CD4-positive, alpha-beta T cell treated with Interleukin-17A for 4 hours (primary cell): ENCODE results near the gene UBE2L6.

Source experiments
- DNase-seq: peaks from one replicate; pipeline ENCODE4 v3.0.0-alpha.2; 2020; ENCODE audit warnings: mixed read lengths

Gene UBE2L6

GRCh38 chr11:57567515-57568329, at the start of gene UBE2L6:
Gene UBE2L6, minus strand, starts transcription at chr11:57567672. Its CDS starts 61 bp downstream, at chr11:57567611.
- DNase-seq = peak; percentile 77

DNA sequence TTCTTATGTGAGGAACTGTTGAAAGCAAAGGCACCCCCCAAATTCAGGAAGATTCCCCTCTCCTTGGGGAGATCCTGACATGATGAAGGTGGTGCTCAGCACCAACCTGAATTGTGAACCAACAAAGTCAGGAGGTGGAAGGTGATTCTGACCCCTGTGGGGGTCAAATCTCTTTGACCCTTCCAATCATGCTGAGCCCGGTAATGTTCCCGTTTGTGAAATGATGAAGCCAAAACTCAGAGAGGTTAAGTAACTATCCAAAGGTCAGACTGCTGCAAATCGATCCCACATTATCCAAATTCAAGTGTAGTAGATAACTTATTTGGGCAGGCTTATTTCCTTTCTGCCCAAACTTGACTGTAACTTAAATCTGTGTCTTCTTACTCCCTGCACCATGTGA, 49.1 kb upstream of the UBE2L6 start:
- DNase-seq = no peak

DNA sequence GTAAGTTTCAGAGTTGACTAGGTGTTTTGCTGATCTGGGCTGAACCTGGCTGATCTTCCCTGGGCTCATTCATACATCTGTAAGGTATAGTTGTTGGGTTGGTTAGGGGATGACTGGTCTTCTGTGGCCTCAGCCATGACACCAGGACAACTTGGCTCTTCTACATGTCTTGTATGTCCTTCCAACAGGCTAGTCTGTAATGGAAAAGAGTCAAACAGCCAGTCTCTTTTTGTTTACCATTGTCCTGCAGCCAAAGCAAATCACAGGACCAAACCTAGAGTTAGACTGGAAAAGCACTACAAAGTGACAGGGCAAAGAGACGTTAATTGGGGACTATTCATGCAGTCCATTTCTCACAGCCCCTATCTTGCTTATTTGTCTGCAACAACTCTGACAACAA, 47.8 kb upstream of the UBE2L6 start:
- no peak for DNase-seq

DNA sequence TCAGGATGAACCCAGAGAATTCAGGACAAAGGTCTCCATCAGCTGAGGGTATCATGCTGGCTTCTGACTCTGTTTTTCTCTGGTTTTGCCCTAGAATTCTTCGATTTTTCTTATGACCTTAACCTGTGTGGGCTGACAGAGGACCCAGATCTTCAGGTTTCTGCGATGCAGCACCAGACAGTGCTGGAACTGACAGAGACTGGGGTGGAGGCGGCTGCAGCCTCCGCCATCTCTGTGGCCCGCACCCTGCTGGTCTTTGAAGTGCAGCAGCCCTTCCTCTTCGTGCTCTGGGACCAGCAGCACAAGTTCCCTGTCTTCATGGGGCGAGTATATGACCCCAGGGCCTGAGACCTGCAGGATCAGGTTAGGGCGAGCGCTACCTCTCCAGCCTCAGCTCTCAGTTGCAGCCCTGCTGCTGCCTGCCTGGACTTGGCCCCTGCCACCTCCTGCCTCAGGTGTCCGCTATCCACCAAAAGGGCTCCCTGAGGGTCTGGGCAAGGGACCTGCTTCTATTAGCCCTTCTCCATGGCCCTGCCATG, 46.8 kb upstream of the UBE2L6 start:
- no peak for DNase-seq

DNA sequence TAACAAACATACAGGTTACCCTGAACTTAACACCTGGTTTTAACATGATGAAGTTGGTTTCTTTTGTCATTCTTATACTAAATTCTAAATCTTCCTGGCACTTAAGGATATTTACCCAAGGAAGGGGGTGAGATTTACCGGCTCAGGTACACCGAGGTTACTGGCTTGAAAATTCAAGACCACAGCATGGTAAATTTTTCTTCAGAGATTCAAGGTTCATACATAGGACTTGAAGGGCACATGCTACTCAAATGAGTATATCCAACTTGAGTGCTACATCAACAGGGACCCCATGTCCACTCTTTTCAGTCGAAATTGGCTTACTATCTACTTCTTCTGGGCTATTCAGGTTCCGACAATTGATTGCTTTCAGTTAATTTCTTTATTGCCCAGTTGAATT, 42.7 kb upstream of the UBE2L6 start:
- DNase-seq = no peak

DNA sequence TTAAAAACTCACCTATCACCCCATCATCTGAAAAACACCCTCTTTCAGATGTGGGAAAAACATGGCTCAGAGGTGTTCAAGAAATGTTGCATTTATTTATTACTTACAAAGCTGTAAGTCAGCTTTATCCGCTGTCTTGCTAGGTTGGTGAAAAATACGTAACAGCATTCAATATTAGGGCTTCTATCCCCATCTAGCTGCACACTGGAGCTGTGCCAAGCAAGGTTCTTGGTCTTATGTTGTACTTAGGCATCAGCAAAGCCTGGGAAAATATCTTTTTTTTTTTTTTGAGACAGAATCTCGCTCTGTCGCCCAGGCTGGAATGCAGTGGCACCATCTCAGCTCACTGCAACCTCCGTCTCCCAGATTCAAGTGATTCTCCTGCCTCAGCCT, 37.6 kb upstream of the UBE2L6 start:
- DNase-seq = no peak

DNA sequence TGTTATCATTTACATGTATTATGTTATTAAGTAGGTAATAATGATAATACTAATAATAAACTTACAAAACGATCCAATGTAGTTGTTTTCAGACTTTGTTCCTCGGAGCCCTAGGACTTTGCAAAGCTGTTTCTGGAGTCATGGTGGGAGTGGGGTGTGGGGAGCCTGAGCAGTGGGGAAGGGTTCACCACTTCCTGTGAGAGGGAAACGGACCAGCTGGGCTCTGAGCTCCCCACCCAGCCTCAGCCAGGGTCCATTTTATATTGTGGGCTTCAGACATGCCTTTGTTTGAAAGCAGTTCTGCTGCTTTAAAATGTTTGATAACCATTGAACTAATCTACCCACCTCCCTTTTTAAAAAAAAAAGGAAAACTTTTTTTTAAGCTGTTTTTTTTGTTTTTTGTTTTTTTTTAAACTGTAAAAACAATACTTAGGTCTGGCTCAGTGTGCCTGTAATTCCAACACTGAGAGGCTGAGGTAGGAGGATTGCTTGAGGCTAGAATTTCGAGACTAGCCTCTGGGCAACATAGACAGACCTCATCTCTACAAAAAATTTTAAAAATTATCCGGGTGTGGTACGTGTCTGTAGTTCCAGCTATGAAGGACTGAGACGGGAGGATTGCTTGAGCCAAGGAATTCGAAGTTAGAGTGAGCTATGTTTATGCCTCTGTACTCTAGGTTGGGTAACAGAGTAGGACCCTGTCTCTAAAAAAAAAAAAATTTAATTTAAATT, 37.0 kb upstream of the UBE2L6 start:
- DNase-seq = no peak

DNA sequence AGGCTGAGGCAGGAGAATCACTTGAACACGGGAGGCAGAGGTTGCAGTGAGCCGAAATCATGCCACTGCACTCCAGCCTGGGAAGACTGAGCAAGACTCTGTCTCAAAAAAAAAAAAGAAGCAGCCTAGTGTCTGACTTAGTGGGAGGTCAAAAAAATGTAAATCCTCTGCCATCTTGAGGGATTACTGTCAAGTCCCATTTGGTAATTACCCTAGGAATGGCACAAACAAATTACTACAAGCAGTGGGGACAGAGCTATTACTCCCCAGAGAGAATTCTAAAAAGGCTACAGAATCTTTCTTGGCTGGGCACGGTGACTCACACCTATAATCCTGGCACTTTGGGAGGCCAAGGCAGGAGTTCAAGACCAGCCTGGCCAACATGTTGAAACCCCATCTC, 33.8 kb upstream of the UBE2L6 start:
- DNase-seq = no peak

GRCh38 chr11:57599381-57599780, 31.9 kb upstream of the UBE2L6 start:
- DNase-seq = no peak

DNA sequence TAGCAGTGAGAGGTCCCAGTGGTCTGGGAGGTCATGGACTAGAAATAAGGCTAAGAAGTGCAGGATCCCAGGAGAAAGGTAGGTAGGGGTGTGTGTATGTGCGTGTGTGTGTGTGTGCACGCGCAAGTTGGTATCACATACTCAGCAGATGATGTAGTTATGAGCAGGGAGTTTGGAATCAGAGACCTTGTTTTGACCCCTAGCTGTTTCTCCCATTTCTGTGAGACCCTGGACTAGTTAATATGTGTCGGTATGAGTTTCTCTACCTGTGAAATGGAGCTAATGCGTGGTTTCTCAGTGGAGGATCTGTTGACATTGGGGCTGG, 31.3 kb upstream of the UBE2L6 start:
- no peak for DNase-seq

- no peak for DNase-seq
Observed at GRCh38 chr11:57597916-57598830, 30.7 kb upstream of the UBE2L6 start.

- no peak for DNase-seq
Observed at GRCh38 chr11:57597461-57597915, 30.0 kb upstream of the UBE2L6 start, which contains the start of gene SERPING1. Gene SERPING1, plus strand, starts transcription at chr11:57597685. Its CDS starts 586 bp downstream, at chr11:57598271.

DNA sequence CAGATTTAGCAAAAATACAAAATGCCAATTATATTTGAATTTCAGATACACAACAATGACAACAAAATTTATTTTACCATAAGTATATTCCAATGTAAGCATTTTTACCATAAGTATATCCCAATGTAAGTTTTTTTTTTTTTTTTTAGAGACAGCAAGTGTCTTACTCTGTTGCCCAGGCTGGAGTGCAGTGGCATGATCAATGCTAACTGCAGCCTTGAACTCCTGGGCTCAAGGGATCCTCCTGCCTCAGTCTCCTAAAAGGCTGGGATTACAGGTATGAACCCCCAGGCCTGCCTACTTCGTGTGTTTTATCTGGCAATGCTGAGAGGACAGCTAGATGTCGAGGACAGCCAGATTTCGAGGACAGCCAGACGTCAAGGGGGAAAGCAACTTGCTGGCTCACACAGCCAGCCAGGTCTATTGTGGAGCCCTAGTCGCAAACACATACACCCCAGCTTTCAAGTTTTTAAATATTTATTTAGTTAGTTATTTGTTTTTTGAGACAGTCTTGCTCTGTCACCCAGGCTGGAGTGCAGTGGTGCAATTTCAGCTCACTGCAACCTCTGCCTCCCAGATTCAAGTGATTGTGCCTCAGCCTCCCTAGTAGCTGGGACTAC, 28.9 kb upstream of the UBE2L6 start:
- no peak for DNase-seq

GRCh38 chr11:57588046-57588710, 20.7 kb upstream of the UBE2L6 start:
- no peak for DNase-seq

DNA sequence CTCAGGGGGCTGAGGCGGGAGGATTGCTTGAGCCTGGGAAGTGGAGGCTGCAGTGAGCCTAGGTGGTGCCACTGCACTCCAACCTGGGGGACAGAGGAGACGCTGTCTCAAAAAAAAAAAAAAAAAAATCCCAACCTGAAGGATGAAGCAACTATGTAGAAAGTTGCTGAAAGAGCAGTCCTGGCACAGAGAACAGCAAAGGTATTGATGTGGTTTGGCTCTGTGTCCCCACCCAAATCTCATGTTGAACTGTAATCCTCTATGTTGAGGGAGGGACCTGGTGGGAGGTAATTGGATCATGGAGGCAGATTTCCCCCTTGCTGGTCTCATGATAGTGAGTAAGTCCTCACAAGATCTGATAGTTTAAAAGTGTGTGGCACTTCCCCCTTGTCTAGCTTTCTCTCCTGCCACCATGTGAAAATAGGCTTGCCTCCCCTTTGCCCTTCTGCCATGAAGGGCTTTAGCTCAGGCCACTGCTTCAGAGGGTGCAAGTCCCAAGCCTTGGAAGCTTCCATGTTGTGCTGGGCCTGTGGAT, 19.3 kb upstream of the UBE2L6 start:
- no peak for DNase-seq

DNA sequence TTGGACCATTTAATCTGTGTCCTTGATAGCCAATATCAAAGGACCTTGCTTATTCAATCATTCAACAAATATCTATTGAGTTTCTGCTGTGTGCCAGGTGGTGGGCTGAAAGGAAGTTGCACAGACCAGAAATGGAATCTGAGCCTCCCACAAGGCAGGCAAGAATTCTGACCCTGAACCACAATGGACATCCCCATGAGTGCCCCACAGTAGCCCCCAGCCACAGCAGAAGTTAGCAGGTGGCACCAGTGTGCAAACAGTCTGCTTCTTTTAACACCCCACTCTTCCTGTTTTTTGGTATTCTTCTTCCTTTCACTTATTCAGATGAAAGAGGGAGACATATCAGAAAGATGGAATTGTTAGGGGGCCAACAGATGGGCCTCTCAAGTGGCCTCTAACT, 17.8 kb upstream of the UBE2L6 start:
- DNase-seq = no peak

GRCh38 chr11:57584341-57584740, 16.9 kb upstream of the UBE2L6 start:
- no peak for DNase-seq

GRCh38 chr11:57574061-57574460, 6.6 kb upstream of the UBE2L6 start:
- no peak for DNase-seq

GRCh38 chr11:57571606-57572005, 4.1 kb upstream of the UBE2L6 start:
- no peak for DNase-seq

DNA sequence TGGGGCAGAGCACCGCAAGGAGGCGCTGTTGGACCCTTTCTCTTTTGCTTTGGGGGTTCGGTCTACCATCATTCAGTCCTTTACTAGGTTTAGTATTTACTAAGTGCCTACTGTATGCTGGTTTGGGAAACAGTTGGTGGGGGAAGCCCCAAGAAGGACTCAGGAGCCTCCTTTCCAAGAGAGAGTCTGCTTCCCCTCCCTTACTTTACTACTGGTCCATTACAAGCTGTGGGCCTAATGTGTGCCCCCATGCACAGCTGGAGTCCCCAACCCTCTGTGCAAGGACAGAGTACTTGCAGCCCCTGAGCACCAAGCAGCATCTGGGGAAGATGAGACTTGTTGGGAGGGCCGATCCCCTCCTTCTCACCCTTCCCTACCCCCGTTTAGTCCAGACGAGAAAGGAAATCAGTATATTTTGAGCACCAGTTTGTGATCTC, 876 bp upstream of the UBE2L6 start:
- DNase-seq = peak; percentile 94

DNA sequence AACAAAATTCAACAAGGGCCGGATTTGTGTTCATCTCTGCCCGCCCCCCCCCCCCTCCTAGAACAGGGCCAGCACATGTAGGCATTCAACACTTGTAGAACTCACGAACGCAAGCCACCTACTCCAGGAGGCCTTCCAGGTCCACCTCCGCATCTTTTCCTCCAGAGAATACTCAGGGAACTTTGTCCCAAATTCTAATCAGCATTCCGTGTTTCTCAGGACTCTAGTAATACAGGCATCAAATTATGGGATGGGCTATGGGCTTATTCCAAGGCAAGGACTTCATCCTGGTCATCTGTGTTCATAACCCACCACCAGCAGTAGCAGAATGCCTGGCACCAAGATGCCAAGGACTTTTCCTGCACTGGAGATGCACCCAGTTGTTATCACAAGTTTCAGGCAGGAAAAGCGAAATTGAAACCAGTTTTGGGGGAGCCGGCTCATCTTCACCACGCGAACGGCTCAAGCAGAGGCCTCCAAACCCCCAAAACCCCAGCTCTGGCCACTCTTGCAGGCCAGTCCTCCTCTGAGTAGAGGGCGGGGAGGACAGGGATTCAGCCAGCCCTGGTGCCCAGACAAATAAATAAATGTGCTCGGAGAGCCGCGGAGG, 462 bp downstream of the UBE2L6 start:
- peak; percentile 51 for DNase-seq
